HG03342 (cell line): Measurements from ENCODE around the gene VRK1.

Experiments used
- ATAC-seq: cut with Tn5 transposase; IDR thresholded peaks from one replicate; pipeline ENCODE4 v1.9.1; 2021; ENCODE audit warnings: mild to moderate bottlenecking, moderate library complexity; ENCODE audit not compliant: unreplicated experiment

VRK1 gene

GRCh38 chr14:96916751-96917150 is 119.6 kb downstream of the VRK1 start:
- ATAC-seq: no peak

GRCh38 chr14:96917442-96917963 is 120.3 kb downstream of the VRK1 start:
- ATAC-seq: no peak

GRCh38 chr14:96920023-96920422 is 122.8 kb downstream of the VRK1 start:
- no peak for ATAC-seq

- ATAC-seq: no peak
Observed at GRCh38 chr14:96920820-96921219, 123.6 kb downstream of the VRK1 start.

GRCh38 chr14:96922986-96923385 is 125.8 kb downstream of the VRK1 start:
- ATAC-seq: no peak

GRCh38 chr14:96925422-96925821 is 128.2 kb downstream of the VRK1 start:
- no peak for ATAC-seq

GRCh38 chr14:96926001-96926400 is 128.8 kb downstream of the VRK1 start:
- ATAC-seq: no peak

GRCh38 chr14:96928779-96929380 is 131.7 kb downstream of the VRK1 start:
- ATAC-seq: no peak

- ATAC-seq: no peak
Observed at GRCh38 chr14:96929950-96930349, 132.8 kb downstream of the VRK1 start.

- ATAC-seq: no peak
Observed at GRCh38 chr14:96930526-96930925, 133.3 kb downstream of the VRK1 start.
